ENCODE measurements around the gene HSPG2. TPM values are rescaled to one million over a fixed set of nuclear protein-coding genes. Genes with fewer than 3 reads are reported as not detected.

Gene HSPG2
- total and polyA plus RNA-seq, 11 donors = 164 to 608 (median 304) TPM

- TF ChIP-seq CTCF (IDR thresholded peaks at IDR 0.05) (no peak), POLR2A (IDR thresholded peaks at IDR 0.05) (no peak)
- no peaks in the 10 kb centered on the region for H3K4me1 ChIP-seq
- H3K27me3 ChIP-seq = no peaks in the 10 kb centered on the region
- ATAC-seq = no peak
- DNase-seq = no peak
- no peak overlapping the region for H3K4me3 ChIP-seq
- intact Hi-C loops (cut with DNase I) = no loop called here
- WGBS, 4 donors = 95 to 99% (median 97%) methylated on average over 4 of the region's 4 CpGs
- no peaks in the 10 kb centered on the region for H3K36me3 ChIP-seq
- H3K9me3 ChIP-seq = no peaks in the 10 kb centered on the region
- no peak overlapping the region for H3K27ac ChIP-seq
Measured at GRCh38 chr1:21801100-21801499, 136.0 kb downstream of the HSPG2 start.

DNA sequence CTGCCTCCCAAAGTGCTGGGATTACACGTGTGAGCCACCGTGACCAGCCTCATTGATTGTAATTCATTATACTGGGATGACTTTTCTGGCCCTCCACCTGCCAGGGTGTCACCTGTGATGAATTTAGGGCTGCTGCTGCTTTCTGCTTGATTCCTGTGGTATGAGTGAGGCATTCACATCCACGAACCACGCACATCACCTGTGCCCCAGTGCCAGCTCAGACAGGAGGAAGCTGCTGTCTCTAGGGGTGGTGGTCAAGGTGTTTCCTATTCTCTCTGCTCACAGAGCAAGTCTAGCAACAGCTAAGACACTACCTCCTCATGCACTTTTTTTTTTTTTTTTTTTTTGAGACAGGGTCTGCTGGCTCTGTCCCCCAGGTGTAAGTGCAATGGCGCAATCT is 137.4 kb downstream of the HSPG2 start:
- Histone ChIP-seq H3K27ac (no peak overlapping the region), H3K27me3 (no peaks in the 10 kb centered on the region), H3K4me1 (no peaks in the 10 kb centered on the region), H3K4me3 (no peak overlapping the region), H3K36me3 (no peaks in the 10 kb centered on the region), H3K9me3 (peaks cover 0 to 9% (median 2%) of the 10 kb centered on the region in 12 donors)
- ATAC-seq (no peak), DNase-seq (no peak)
- TF ChIP-seq CTCF (IDR thresholded peaks at IDR 0.05) = no peak
- no peak for TF ChIP-seq POLR2A (IDR thresholded peaks at IDR 0.05)
- intact Hi-C loops (cut with DNase I) = no loop called here
- WGBS, 4 donors = 78 to 88% (median 85%) methylated on average over 5 of the region's 5 CpGs

DNA sequence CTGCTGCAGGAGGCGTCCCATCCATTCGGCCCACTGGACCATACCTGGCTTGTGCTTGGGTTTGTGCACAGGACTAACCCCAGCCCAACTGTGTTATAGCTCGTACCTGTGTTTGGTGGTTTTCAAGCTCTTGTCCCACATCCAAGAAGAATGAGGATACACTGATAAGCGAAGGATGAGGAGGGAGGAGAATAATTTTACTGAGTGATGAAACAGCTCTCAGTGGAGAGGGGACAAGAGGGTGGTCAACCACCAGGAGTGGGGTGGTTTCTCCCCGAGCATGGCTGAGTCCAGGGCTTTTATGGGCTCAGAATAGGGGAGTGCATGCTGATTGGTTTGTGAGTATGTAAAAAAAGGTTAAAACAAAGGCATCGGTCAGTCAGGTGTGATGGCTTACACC is 142.0 kb downstream of the HSPG2 start:
- DNase-seq (no peak), ATAC-seq (no peak)
- no peaks in the 10 kb centered on the region for H3K4me1 ChIP-seq
- H3K27ac ChIP-seq = no peak overlapping the region
- no peaks in the 10 kb centered on the region for H3K36me3 ChIP-seq
- TF ChIP-seq POLR2A (IDR thresholded peaks at IDR 0.05) (no peak), CTCF (IDR thresholded peaks at IDR 0.05) (no peak)
- H3K9me3 ChIP-seq = peaks cover 0 to 14% (median 3%) of the 10 kb centered on the region in 12 donors
- WGBS, 4 donors = 91 to 95% (median 93%) methylated on average over 6 of the region's 6 CpGs
- no peaks in the 10 kb centered on the region for H3K27me3 ChIP-seq
- intact Hi-C loops (cut with DNase I) = no loop called here
- H3K4me3 ChIP-seq = no peak overlapping the region

- Histone ChIP-seq H3K27ac (no peak overlapping the region), H3K27me3 (no peaks in the 10 kb centered on the region), H3K4me3 (no peak overlapping the region), H3K9me3 (peaks cover 0 to 14% (median 3%) of the 10 kb centered on the region in 12 donors), H3K36me3 (no peaks in the 10 kb centered on the region), H3K4me1 (no peaks in the 10 kb centered on the region)
- DNase-seq (no peak), ATAC-seq (no peak)
- WGBS, 4 donors = 89 to 98% (median 90%) methylated on average over 2 of the region's 2 CpGs
- no peak for TF ChIP-seq CTCF (IDR thresholded peaks at IDR 0.05)
- no peak for TF ChIP-seq POLR2A (IDR thresholded peaks at IDR 0.05)
- intact Hi-C loops (cut with DNase I) = no loop called here
Measured at GRCh38 chr1:21794656-21795055, 142.5 kb downstream of the HSPG2 start.
